ENCODE measurements around the gene GJD3. TPM values are rescaled to one million over a fixed set of nuclear protein-coding genes. Genes with fewer than 3 reads are reported as not detected.

The GJD3 gene
- total RNA-seq, 4 donors from 2014 or later: 2.5 TPM; not detected in 3

DNA sequence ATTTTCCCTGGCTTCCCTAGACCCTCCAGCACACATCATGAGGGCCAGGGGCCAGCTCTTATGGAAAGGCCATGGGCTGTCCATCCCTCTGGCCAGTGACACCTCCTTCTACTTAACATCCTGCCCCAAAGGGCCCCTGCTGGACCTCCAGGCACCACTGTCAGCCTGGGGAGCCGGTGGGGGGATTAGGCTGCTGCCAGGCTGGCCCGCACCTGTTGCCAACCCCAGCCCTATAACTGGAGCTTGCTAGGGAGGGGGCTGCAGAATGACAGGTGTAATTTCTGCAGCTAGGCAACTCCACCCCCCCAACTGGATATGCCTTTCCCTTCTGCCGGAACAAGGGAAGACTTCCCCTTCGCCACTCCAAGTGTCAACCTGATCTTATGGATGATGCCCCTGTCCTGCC, 43.0 kb downstream of the GJD3 start:
- no peaks in the 10 kb centered on the region for H3K27me3 ChIP-seq
- no CpG with 5 or more reads among the region's 4 CpGs for WGBS, 2 donors (ENCODE audit: low coverage in 1 of 2)
- no peak for ATAC-seq
- no peaks in the 10 kb centered on the region for H3K9me3 ChIP-seq
- TF ChIP-seq EP300 (IDR thresholded peaks at IDR 0.05) (no peak), POLR2AphosphoS5 (IDR thresholded peaks at IDR 0.05) (no peak), CTCF (IDR thresholded peaks at IDR 0.05) (no peak), POLR2A (IDR thresholded peaks at IDR 0.05) (no peak)
- peak overlapping the region; percentile 68 to 97 (median 91) for H3K27ac ChIP-seq
- H3K4me1 ChIP-seq: peaks cover 6 to 95% (median 76%) of the 10 kb centered on the region in 3 donors
- no peaks in the 10 kb centered on the region for H3K36me3 ChIP-seq
- H3K4me3 ChIP-seq: peak overlapping the region in 1 of 2 donors; percentile 98

GRCh38 chr17:40320756-40321523, 43.6 kb downstream of the GJD3 start:
- no peak for TF ChIP-seq CTCF (IDR thresholded peaks at IDR 0.05)
- no peak for TF ChIP-seq EP300 (IDR thresholded peaks at IDR 0.05)
- peak; percentile 58 for TF ChIP-seq POLR2AphosphoS5 (IDR thresholded peaks at IDR 0.05)
- peak in 1 of 2 donors; percentile 15 for TF ChIP-seq POLR2A (IDR thresholded peaks at IDR 0.05)
- Histone ChIP-seq H3K4me3 (peak overlapping the region in 1 of 2 donors; percentile 98), H3K9me3 (no peaks in the 10 kb centered on the region), H3K27ac (peak overlapping the region; percentile 68 to 97 (median 91)), H3K36me3 (no peaks in the 10 kb centered on the region), H3K27me3 (no peaks in the 10 kb centered on the region), H3K4me1 (peaks cover 6 to 95% (median 76%) of the 10 kb centered on the region in 3 donors)
- peak; percentile 23 for ATAC-seq
- 35% methylated on average over 4 of the region's 19 CpGs; no CpG with 5 or more reads in 1 of the 2 donors for WGBS, 2 donors (ENCODE audit: low coverage in 1 of 2)

- H3K4me3 ChIP-seq: peak overlapping the region in 1 of 2 donors; percentile 98
- TF ChIP-seq POLR2A (IDR thresholded peaks at IDR 0.05) (no peak), CTCF (IDR thresholded peaks at IDR 0.05) (no peak), EP300 (IDR thresholded peaks at IDR 0.05) (no peak), POLR2AphosphoS5 (IDR thresholded peaks at IDR 0.05) (no peak)
- ATAC-seq: no peak
- H3K4me1 ChIP-seq: peaks cover 6 to 95% (median 75%) of the 10 kb centered on the region in 3 donors
- H3K9me3 ChIP-seq: no peaks in the 10 kb centered on the region
- H3K27me3 ChIP-seq: no peaks in the 10 kb centered on the region
- no peaks in the 10 kb centered on the region for H3K36me3 ChIP-seq
- 38% methylated on average over 4 of the region's 11 CpGs; no CpG with 5 or more reads in 1 of the 2 donors for WGBS, 2 donors (ENCODE audit: low coverage in 1 of 2)
- peak overlapping the region; percentile 51 to 97 (median 91) for H3K27ac ChIP-seq
These were observed 44.6 kb downstream of the GJD3 start for GRCh38 chr17:40319651-40320540.

DNA sequence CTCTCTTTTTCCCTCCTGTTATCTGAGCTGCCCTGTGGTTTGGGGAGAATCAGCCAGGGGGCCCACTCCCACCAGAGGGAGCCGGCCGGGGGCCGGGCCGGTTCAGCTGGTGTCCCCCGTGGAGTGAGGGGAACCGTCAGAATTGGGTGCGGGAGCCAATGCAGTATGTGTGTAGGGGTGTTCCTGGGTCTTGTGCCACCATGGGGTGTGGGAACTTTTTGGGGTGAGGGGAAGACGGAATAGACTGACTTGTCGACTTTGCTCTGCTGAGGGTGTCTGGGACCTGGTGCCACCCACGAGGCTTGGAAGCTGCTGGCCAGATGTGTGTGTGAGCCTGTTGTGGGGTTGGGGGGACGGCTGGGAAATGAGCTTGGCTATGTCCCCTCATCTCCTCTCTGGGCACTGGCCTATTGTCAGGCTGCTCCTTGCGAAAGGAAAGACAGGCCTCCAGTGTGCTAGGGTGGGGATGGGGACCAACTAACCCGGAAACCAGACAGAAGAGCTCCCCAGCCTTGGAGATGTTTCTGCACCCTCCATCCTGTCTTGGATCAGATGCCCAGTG, 45.6 kb downstream of the GJD3 start:
- Histone ChIP-seq H3K36me3 (no peaks in the 10 kb centered on the region), H3K9me3 (no peaks in the 10 kb centered on the region), H3K4me1 (peaks cover 6 to 95% (median 74%) of the 10 kb centered on the region in 3 donors), H3K27me3 (no peaks in the 10 kb centered on the region), H3K4me3 (peak overlapping the region; percentile 67 to 98), H3K27ac (peak overlapping the region; percentile 79 to 97 (median 91))
- TF ChIP-seq POLR2AphosphoS5 (IDR thresholded peaks at IDR 0.05): no peak
- peak in 2 of 4 experiments; percentile 30 to 47 for TF ChIP-seq CTCF (IDR thresholded peaks at IDR 0.05)
- TF ChIP-seq POLR2A (IDR thresholded peaks at IDR 0.05): no peak
- no peak for TF ChIP-seq EP300 (IDR thresholded peaks at IDR 0.05)
- ATAC-seq: no peak
- 14% methylated on average over 3 of the region's 13 CpGs; no CpG with 5 or more reads in 1 of the 2 donors for WGBS, 2 donors (ENCODE audit: low coverage in 1 of 2)

Measured in gastroesophageal sphincter (tissue), 4 donors.